HG02852 (cell line): Measurements from ENCODE around the gene ZNF91.
"Not testable (repeated sequence)": the region's sequence is repeated elsewhere in the genome, so short reads cannot be mapped to it uniquely, and the experiment has no call there.

ENCODE experiments used
- ATAC-seq: cut with Tn5 transposase; IDR thresholded peaks from one replicate; pipeline ENCODE4 v1.9.1; 2021; ENCODE audit warnings: mild to moderate bottlenecking, moderate library complexity; ENCODE audit not compliant: unreplicated experiment

Gene ZNF91

DNA sequence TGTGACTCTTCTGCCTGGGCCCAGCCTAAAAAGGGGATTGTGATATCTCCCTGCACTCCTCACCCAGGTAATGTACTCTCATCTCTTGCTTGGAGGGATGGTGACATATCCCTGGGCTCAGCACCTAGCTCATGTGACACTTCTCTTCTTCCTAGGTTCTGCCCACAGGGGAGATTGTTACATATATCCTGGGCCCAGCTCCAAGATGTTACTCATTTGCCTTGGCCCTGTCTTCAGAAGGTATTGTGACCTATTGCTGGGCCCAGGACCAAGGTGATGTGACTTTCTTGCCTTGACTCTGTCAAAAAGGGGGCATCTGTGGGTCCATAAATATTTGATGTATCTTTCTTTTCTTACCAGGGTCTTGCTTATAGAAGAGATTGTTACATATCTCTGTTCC lies 73.9 kb downstream of the ZNF91 start:
- ATAC-seq, result not testable (repeated sequence)

DNA sequence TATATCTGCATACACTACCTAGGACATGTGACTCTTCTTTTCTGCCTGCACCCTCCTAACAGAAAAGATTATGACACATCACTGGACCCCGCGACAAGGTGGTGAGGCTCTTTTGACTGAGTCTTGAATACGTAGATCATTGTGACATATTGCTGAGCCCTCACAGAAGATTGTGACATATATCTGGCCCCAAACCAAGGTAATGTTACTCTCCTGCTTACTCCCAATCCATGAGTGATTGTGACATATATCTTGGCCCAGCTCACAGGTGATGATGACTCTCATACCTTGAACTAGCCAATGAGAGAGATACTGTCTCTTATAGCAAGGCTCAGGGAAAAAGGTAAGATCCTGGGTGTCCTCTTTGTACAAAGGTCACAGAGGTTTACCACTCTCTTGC lies 75.7 kb downstream of the ZNF91 start:
- ATAC-seq, result not testable (repeated sequence)

DNA sequence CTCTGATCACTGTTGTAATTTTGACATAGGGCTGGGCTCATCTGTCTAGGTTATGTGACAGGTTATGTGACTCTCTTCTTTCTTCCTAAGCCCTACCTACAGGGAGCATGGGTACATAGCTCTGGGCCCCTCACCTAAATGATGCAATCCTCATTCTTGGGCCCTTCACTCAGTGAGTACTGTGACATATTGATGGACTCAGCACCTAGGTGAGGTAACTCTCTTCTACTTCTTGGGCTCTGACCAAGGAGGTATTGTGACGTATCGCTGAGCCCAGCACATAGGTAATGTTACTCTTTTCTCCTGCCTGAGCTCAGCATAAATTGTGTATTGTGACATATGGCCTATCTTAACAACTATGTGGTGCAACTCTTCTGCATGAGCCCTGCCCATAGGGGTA lies 76.3 kb downstream of the ZNF91 start:
- ATAC-seq, result not testable (repeated sequence)

DNA sequence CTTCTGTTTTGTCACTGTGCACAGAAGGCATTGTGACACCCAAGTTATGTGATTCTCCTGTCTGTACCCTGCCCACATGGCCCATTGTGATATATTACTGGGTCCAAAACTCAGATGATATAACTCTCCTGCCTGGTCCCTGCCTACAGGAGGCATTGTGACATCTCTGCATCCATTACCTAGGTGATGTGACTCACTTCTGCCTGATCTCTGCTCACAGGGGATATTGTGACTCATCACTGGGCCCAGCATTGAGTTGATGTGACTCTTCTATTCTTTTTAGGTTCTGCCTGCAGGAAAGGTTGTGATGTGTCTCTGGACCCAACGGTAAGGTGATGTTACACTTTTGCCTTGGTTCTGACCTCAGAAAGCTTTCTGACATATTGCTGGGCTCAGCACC lies 77.1 kb downstream of the ZNF91 start:
- ATAC-seq, result no peak

DNA sequence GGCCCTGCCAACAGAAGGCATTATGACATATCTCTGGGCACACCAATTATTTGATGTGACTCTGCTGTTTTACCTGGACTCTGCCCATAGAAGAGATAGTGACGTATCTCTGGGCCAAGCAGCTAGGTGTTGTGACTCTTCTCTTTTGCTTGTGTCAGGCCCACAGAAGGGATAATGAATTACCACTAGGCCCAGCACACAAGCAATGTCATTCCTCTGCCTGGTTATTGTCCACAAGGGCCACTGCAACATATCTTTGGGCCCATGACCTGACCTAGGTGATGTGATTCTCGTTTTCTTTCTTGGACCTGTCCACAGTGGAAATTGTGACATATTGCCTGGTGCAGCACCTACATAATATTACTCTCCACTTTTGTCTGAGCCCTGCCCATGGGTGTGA lies 80.0 kb downstream of the ZNF91 start:
- ATAC-seq, result no peak

DNA sequence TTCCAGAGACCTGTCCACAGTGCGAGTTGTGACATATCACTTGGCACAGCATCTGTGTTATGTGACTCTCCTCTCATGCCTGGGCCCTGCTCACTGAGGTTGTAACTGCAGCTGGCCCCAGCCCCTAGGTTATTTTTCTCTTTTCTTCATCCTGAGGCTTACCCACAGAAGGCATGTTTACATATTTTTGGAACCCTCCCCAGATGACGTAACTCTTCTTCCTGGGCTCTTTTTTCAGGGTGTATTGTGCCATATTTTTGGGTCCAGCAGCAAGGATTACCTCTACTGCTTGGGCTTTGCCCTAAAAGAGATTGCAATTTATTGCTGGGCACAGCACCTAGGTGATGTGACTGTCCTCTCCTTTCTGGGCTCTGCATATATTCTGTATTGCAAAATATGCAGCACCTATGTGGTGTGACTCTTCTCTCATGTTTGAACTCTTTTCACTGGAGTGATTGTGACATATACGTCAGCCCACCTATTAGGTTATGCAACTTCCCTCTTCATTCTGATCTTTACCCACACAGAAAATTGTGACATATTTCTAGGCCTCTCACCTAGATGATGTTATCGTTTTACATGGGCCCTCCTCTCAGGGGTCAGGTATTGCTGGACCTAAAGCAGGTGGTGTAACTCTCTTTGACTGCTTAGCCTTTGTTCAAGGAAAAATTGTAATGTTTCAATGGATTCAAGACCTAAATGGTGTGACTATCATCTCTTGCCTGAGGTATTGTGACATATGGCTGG lies 80.6 kb downstream of the ZNF91 start:
- ATAC-seq, result no peak

DNA sequence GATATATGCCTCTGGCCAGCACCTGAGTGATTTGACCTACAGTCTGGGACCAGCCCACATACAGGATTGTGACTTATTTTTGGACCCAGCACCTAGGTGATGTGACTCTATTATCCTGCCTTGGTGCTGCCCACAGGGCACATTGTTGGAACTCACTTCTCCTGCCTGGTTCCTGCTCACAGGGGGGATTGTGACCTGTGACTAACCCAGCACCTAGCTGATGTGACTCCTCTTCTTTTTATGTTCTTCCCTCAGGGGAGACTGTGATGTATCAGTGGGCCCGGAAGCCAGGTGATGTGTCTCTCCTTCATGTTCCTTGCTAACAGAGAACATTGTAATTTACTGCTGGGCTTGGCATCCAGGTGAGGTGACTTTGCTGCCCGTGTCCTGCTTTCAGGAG lies 82.1 kb downstream of the ZNF91 start:
- ATAC-seq, result no peak

DNA sequence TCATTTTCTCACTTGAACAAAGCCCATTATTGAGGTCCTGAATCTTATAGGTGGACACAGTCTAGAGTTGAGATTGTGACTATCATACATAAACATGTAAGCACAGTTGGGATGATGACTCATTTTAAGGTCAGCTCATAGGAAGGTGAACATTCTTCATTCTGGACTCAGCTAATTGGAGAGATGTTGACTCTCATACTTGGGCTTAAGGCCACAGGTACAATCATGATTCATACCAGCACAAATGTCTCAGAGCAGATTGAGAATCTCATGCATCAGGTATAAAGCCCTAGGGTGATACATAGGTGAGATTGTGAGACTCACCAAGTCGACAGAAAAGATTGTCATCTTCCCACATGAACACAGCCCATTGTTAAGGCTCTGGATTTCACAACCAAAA lies 82.8 kb downstream of the ZNF91 start:
- no peak for ATAC-seq

DNA sequence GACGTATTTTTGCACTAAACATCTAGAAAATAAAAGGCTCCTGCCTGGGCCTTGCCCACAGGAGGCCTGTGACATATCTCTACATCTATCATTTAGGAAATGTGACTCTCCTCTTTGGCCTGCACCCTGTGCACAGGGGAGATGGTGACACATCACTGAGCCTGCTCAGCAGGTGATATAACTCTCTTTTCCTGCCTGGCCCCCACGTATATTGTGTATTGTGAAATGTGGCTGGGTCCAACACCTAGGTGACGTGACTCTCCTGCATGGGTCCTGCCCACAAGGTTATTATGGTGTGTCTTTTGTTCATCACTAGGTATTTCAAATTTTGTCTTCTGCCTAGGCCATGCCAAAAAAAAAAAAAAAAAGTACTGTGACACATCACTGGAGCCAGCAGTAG lies 83.7 kb downstream of the ZNF91 start:
- no peak for ATAC-seq

DNA sequence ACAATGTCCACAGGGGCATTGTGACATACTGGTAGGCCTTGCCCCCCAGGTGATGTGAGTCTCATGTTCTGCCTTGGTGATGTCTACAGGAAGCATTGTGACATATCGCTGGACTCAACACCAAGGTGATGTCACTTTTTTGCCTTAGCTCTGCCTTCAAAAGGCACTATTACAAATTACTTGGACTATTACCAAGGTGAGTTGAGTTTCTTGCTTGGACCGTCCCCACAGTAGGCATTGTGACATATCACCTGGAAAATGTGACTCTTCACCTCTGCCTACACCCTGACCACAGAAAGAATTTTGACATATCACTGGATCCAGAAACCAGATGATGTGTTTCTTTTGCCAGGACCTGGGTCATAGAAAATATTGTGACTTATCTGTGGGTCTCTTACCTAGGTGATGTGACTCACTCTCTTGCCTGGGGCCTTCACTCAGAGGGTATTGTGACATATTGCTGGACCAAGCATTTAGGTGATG lies 84.5 kb downstream of the ZNF91 start:
- no peak for ATAC-seq

DNA sequence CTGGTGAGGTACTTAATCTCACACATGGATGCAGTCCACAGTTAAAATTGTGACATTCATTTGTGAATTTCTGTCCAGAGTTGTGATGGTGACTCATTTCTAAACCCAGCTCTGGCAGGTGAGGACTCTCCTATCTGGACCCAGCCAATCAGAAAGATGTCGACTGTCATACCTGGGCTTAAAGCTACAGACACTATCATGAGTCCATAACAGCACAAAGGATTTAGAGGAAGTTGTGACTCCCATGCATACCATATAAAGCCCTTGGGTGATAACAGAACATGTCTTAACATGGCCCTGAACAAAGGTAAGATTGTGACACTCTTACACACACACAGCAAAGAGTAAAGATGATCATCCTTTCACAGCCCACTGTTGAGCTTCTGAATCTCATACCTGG lies 85.3 kb downstream of the ZNF91 start:
- no peak for ATAC-seq

DNA sequence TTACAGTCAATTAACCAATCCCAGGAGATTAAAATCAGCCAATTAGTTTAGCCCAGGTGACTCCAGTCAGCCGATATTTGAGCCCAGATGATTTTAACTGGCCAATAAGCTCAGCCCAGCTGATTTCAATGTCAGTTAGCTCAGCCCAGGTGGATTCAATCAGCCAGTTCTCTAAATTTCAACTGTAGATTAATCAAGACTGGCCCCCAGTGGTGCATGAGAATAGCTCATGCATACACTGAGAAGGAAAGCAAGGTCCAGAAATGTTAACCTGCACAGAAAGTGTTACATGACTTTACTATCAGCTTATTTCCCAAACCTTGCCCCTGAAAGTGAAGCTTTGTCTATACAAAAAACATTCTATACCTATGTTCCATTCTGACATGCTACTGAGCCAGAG lies 89.7 kb downstream of the ZNF91 start:
- ATAC-seq, result no peak

DNA sequence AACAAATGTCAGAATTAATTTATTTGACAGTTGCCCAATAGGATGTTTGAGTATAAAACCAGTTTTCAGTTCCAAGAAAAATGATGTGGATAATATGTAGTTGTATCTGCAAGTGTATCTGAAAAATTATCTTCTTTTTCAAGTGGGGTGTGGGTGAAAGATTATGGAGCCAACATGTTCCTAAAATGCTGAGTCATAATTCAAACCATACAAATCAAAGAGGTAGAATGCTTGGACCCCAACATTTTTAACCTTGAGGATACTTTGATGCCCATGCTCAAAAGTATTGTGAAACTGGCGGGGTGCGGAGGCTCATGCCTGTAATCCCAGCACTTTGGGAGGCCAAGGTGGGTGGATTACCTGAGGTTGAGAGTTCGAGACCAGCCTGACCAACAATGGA lies 91.0 kb downstream of the ZNF91 start:
- no peak for ATAC-seq

DNA sequence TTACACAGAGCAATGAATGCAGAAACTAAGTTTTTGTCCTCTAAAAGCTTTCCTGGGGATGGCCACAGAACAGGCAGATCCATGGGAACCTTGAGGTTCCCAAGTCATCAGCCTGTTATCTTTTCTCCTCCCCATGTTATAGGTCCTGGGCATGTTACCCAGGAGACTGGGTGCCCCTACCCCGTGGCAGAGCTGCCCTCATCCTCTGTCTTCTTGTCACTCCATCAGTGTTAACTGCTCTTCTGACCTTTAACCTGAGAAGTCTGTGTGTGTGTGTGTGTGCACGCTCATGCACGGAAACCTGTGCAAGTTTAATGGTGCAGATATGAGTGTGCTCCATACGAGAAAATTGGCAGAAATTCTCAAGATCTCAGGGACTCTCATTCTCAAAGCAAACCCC lies 101.1 kb downstream of the ZNF91 start:
- ATAC-seq, result no peak

DNA sequence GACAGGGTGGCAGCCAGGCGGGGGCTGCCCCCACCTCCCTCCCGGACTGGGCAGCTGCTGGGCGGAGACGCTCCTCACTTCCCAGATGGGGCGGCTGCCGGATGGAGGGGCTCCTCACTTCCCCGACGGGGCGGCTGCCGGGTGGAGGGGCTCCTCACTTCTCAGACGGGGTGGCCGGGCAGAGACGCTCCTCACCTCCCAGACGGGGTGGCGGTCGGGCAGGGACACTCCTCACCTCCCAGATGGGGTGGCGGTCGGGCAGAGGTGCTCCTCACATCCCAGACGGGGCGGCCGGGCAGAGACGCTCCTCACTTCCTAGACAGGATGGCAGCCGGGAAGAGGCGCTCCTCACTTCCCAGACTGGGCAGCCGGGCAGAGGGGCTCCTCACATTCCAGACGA lies 105.3 kb downstream of the ZNF91 start:
- not testable (repeated sequence) for ATAC-seq
